Tracheal epithelial cell (primary cell): ENCODE measurements around the gene TBCK. TPM values are rescaled to one million over a fixed set of nuclear protein-coding genes. Genes with fewer than 3 reads are reported as not detected.

Experiments
- total RNA-seq: library from RNA; depleted of rRNA; stranded (reverse); fragments of >200 nt; gene quantifications from 2 replicates; pipeline ENCODE4 v1.2.1, GENCODE V29; 2014

The TBCK gene
- total RNA-seq = 20.2 and 24.5 TPM in 2 replicates

DNA sequence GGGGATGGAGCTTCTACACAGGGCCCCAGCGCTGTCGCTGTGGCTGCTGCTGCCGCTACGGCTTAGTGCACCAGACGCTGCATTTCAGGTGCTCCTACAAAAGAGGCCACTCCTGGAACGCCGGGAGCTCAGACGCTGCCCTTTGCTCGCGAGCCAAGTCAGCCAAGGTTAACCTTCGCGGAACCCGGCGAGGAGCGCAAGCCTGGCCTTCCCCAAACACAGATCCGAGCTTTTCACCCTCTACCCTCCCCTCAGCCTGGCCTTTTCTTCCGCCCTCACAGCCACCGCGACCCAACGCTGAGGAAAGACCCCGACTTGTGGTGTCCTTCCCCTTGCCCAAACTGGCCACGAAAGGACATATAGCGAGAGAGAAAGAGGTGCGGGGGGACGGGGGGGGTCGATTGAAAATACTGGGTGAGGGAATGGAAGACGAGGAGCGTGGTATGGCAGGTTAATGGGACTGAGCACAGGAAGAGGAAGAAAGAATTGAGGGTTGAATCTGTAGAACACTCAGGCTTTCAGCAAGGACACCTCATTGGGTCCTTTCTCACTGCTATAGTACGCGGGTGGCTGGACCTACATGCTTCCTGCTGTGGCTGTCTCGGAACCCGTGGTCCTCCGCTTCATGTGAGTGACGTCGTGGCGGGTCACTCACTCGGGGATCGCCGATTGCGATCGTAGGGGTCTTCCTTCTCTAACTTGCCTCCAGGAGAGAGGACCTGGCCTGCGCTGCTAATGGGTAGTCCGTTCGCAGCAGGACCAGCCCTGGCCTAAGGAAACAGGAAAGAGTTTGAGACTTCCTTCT, at the start of gene TBCK, which contains the start of gene AIMP1:
Gene TBCK, minus strand, starts transcription at position 242 of the 805 bp plus-strand sequence. CDS start 7,249 bp downstream, outside the sequence.
Gene AIMP1, plus strand, starts transcription at position 583 of the 805 bp plus-strand sequence. CDS start 8,460 bp downstream, outside the sequence.

Other genes with a start within 250 kb of the TBCK start
- 32.3 and 39.2 TPM in 2 replicates for gene AIMP1, start 341 bp upstream of the TBCK start, total RNA-seq
- not detected in 2 replicates for gene GIMD1, start 52.6 kb upstream of the TBCK start, total RNA-seq